H1 (cell line): ENCODE measurements around the gene DNAH8. TPM values are rescaled to one million over a fixed set of nuclear protein-coding genes. Genes with fewer than 3 reads are reported as not detected.
A peak's percentile ranks its signal among the peaks of the same experiment; 100 is the strongest.

Experiments used
- CTCF ChIA-PET: fragments of 300-600 bp; sonication (Branson Sonifier 250); formaldehyde crosslinking; loops from one replicate; lab custom pipeline; 2021; ENCODE audit not compliant: partially characterized antibody; lab: Charles Lee
- POLR2A ChIA-PET: fragments of 300-600 bp; sonication (Branson Sonifier 250); formaldehyde crosslinking; loops from one replicate; lab custom pipeline; 2021; ENCODE audit warnings: inconsistent platforms; ENCODE audit not compliant: partially characterized antibody; lab: Charles Lee
- DNase-seq, 2 experiments: peaks; one replicate each; pipeline versions ENCODE4 v3.0.0 to v3.0.0-alpha.2; 2010 to 2022; ENCODE audit warnings: low spot score in 2 of 2, low read depth in 1 of 2, mixed read lengths in 1 of 2
- FAIRE-seq: peaks from 2 replicates; lab custom pipeline; 2011; peaks lifted over from hg19 to GRCh38; lab: Jason Lieb, UNC
- H2AFZ ChIP-seq: 2 replicates; pipeline ENCODE4 v1.8.1; 2012; ENCODE audit warnings: low read length, inconsistent platforms
- H2AK5ac ChIP-seq: 2 replicates; pipeline ENCODE4 v1.6.1; 2013; ENCODE audit warnings: low read depth, low read length
- H2BK120ac ChIP-seq: replicated peaks from 2 replicates; pipeline ENCODE3; 2013; ENCODE audit warnings: low read depth, low read length, inconsistent platforms
- H2BK12ac ChIP-seq: 2 replicates; pipeline ENCODE4 v1.6.1; 2013; ENCODE audit warnings: low read depth, low read length
- H2BK15ac ChIP-seq: 2 replicates; pipeline ENCODE4 v1.6.1; 2013; ENCODE audit warnings: low read length
- H2BK20ac ChIP-seq: 2 replicates; pipeline ENCODE4 v1.6.1; 2013; ENCODE audit warnings: low read length
- H2BK5ac ChIP-seq: 2 replicates; pipeline ENCODE4 v1.6.1; 2013; ENCODE audit warnings: low read depth, low read length
- H3K14ac ChIP-seq: 2 replicates; pipeline ENCODE4 v1.6.1; 2013; ENCODE audit warnings: inconsistent platforms; ENCODE audit not compliant: insufficient read length
- H3K18ac ChIP-seq: 2 replicates; pipeline ENCODE4 v1.6.1; 2013; ENCODE audit warnings: low read length; ENCODE audit errors: extremely low read depth
- H3K23ac ChIP-seq: 2 replicates; pipeline ENCODE4 v1.6.1; 2013; ENCODE audit warnings: inconsistent platforms; ENCODE audit not compliant: insufficient read length
- H3K23me2 ChIP-seq: 2 replicates; pipeline ENCODE4 v1.6.1; 2013; ENCODE audit warnings: low read depth, low read length
- H3K27ac ChIP-seq: 2 replicates; pipeline ENCODE4 v1.6.1; 2011; ENCODE audit warnings: low read depth, low read length, inconsistent platforms
- H3K27me3 ChIP-seq, 4 experiments: replicated peaks in 1 of 4; 1 replicate in 1 of 4; 2 replicates in 3 of 4; pipeline versions ENCODE4 v1.6.1 to v1.8.1; 2011 to 2013; ENCODE audit warnings: low read length in 3 of 4, mild to moderate bottlenecking in 3 of 4, inconsistent platforms in 2 of 4, mixed read lengths in 2 of 4, moderate library complexity in 1 of 4; ENCODE audit not compliant: control insufficient read depth in 3 of 4, insufficient read depth in 3 of 4; ENCODE audit errors: extremely low read depth in 1 of 4
- H3K36me3 ChIP-seq, 4 experiments: 2 replicates each; pipeline versions ENCODE4 v1.6.1 to v1.8.1; 2011 to 2013; ENCODE audit warnings: mild to moderate bottlenecking in 4 of 4, low read length in 3 of 4, moderate library complexity in 2 of 4, control low read depth in 1 of 4, inconsistent platforms in 1 of 4; ENCODE audit not compliant: insufficient read depth in 4 of 4, control insufficient read depth in 2 of 4
- H3K4ac ChIP-seq: replicated peaks from 2 replicates; pipeline ENCODE3; 2013; ENCODE audit warnings: low read length, low read depth, mixed read lengths, inconsistent platforms; ENCODE audit not compliant: insufficient read length
- H3K4me1 ChIP-seq, 4 experiments: replicated peaks in 1 of 4; 1 replicate in 1 of 4; 2 replicates in 3 of 4; pipeline versions ENCODE4 v1.6.1 to v1.8.1; 2011 to 2013; ENCODE audit warnings: low read length in 3 of 4, inconsistent platforms in 2 of 4, mixed read lengths in 1 of 4; ENCODE audit not compliant: insufficient read depth in 4 of 4, control insufficient read depth in 3 of 4
- H3K4me2 ChIP-seq, 2 experiments: 2 replicates each; pipeline versions ENCODE4 v1.6.1 to v1.8.1; 2011 to 2013; ENCODE audit warnings: low read depth in 2 of 2, low read length in 2 of 2, control low read depth in 1 of 2, inconsistent platforms in 1 of 2, mild to moderate bottlenecking in 1 of 2; ENCODE audit not compliant: insufficient read depth in 1 of 2
- H3K4me3 ChIP-seq, 4 experiments: fragments of 200-600, 300-600 bp in 1 of 4; sonication (generic), shearing (Covaris generic), sonication (Bioruptor Twin) in 1 of 4; 2 replicates each; pipeline versions ENCODE4 v1.5.1 to v1.8.1; 2011 to 2016; ENCODE audit warnings: low read length in 4 of 4, low read depth in 3 of 4, control low read depth in 2 of 4, inconsistent platforms in 2 of 4, mild to moderate bottlenecking in 2 of 4, mixed read lengths in 1 of 4, moderate library complexity in 1 of 4; ENCODE audit not compliant: insufficient read depth in 2 of 4; ENCODE audit errors: extremely low read depth in 1 of 4
- H3K56ac ChIP-seq: replicated peaks from 2 replicates; pipeline ENCODE3; 2013; ENCODE audit warnings: low read depth, mild to moderate bottlenecking, mixed read lengths, low read length, inconsistent platforms; ENCODE audit not compliant: insufficient read length
- H3K79me1 ChIP-seq: 2 replicates; pipeline ENCODE4 v1.6.1; 2013; ENCODE audit warnings: low read depth, low read length, control low read depth
- H3K79me2 ChIP-seq, 2 experiments: 2 replicates each; pipeline versions ENCODE4 v1.6.1 to v1.8.1; 2012 to 2013; ENCODE audit warnings: low read length in 2 of 2, mild to moderate bottlenecking in 2 of 2, inconsistent platforms in 1 of 2; ENCODE audit not compliant: insufficient read depth in 2 of 2, control insufficient read depth in 1 of 2
- H3K9ac ChIP-seq, 4 experiments: replicated peaks in 1 of 4; 1 replicate in 1 of 4; 2 replicates in 3 of 4; pipeline versions ENCODE4 v1.6.1 to v1.8.1; 2011 to 2013; ENCODE audit warnings: low read depth in 3 of 4, low read length in 3 of 4, control low read depth in 2 of 4, mild to moderate bottlenecking in 2 of 4, moderate library complexity in 2 of 4, inconsistent platforms in 1 of 4; ENCODE audit errors: extremely low read depth in 1 of 4
- H3K9me3 ChIP-seq, 2 experiments: 2 replicates each; pipeline versions ENCODE4 v1.6.1 to v1.8.1; 2012 to 2013; ENCODE audit warnings: mild to moderate bottlenecking in 2 of 2, moderate library complexity in 2 of 2, control low read depth in 1 of 2, inconsistent platforms in 1 of 2, low read depth in 1 of 2, low read length in 1 of 2, mixed read lengths in 1 of 2; ENCODE audit not compliant: insufficient read depth in 2 of 2
- H4K20me1 ChIP-seq, 2 experiments: replicated peaks in 1 of 2; 2 replicates each; pipeline versions ENCODE3 to v1.8.1; 2011 to 2013; ENCODE audit warnings: inconsistent platforms in 2 of 2, low read length in 2 of 2, mild to moderate bottlenecking in 1 of 2; ENCODE audit not compliant: insufficient read depth in 2 of 2, control insufficient read depth in 1 of 2
- H4K5ac ChIP-seq: 2 replicates; pipeline ENCODE4 v1.6.1; 2013; ENCODE audit warnings: low read length, low read depth, mixed read lengths, inconsistent platforms; ENCODE audit not compliant: insufficient read length
- H4K8ac ChIP-seq: 2 replicates; pipeline ENCODE4 v1.8.0; 2013; ENCODE audit warnings: mild to moderate bottlenecking, moderate library complexity, low read length, inconsistent platforms; ENCODE audit not compliant: insufficient read depth; ENCODE audit errors: extremely low read depth
- H4K91ac ChIP-seq: replicated peaks from 2 replicates; pipeline ENCODE3; 2013; ENCODE audit warnings: low read length, mixed read lengths, inconsistent platforms; ENCODE audit not compliant: insufficient read length
- CTCF ChIP-seq, 3 experiments: IDR thresholded peaks; 1 replicate in 2 of 3; 2 replicates in 1 of 3; pipeline versions ENCODE4 v1.5.1 to v1.6.1; 2011; ENCODE audit warnings: low read length in 3 of 3, mild to moderate bottlenecking in 3 of 3, inconsistent platforms in 2 of 3, low read depth in 1 of 3, moderate library complexity in 1 of 3; ENCODE audit not compliant: insufficient read depth in 1 of 3; ENCODE audit errors: control extremely low read depth in 1 of 3
- JUN ChIP-seq: IDR thresholded peaks from 2 replicates; pipeline ENCODE4 v1.6.1; 2011; ENCODE audit warnings: low read depth, mild to moderate bottlenecking, improper control_type of control experiment, low read length
- RAD21 ChIP-seq, 2 experiments: IDR thresholded peaks in 1 of 2; conservative IDR thresholded peaks in 1 of 2; 2 replicates each; pipeline ENCODE4 v1.6.1; 2011; ENCODE audit warnings: low read depth in 2 of 2, low read length in 2 of 2, improper control_type of control experiment in 1 of 2, inconsistent platforms in 1 of 2, mild to moderate bottlenecking in 1 of 2, moderate library complexity in 1 of 2
- WGBS, 2 experiments: shearing (Covaris generic) in 1 of 2; methylation state at CpG; one replicate each; pipeline versions ENCODE4 v1.1.6 to v1.1.7; 2013 to 2015; ENCODE audit warnings: low lambda C conversion rate in 2 of 2, mixed read lengths in 2 of 2, inconsistent platforms in 1 of 2, low coverage in 1 of 2, missing lambda C conversion rate in 1 of 2; ENCODE audit not compliant: insufficient replicate concordance in 2 of 2, insufficient coverage in 1 of 2, insufficient read length in 1 of 2; ENCODE audit errors: extremely low coverage in 1 of 2, missing lambda C conversion rate in 1 of 2; 5-methylcytosine and 5-hydroxymethylcytosine counted together
- polyA plus RNA-seq, 7 experiments: library from polyadenylated mRNA; depleted of rRNA in 3 of 7; stranded (reverse) in 5 of 7; unstranded in 2 of 7; fragments of >200 nt in 5 of 7; fragments of 200-250 nt in 2 of 7; gene quantifications; 1 replicate in 5 of 7; 2 replicates in 1 of 7; 4 replicates in 1 of 7; pipeline versions ENCODE4 v1.2.1 to v1.2.3, GENCODE V29; 2011 to 2013; ENCODE audit warnings: missing spikeins in 2 of 7, mixed read lengths in 2 of 7
- total RNA-seq: library from RNA; stranded (reverse); fragmentation: NEBNext Ultra II Directional; extraction: Animal tissue kit (Norgen Biotek cat#: 25700); gene quantifications from 2 replicates; pipeline ENCODE4 v1.2.1, GENCODE V29; 2021

DNAH8 gene
- total and polyA plus RNA-seq, 2 of the 8 experiments (the other 6 are each of a cell fraction or from before 2014, with no cell fraction given), result under 0.01 TPM; not detected in 1

DNA sequence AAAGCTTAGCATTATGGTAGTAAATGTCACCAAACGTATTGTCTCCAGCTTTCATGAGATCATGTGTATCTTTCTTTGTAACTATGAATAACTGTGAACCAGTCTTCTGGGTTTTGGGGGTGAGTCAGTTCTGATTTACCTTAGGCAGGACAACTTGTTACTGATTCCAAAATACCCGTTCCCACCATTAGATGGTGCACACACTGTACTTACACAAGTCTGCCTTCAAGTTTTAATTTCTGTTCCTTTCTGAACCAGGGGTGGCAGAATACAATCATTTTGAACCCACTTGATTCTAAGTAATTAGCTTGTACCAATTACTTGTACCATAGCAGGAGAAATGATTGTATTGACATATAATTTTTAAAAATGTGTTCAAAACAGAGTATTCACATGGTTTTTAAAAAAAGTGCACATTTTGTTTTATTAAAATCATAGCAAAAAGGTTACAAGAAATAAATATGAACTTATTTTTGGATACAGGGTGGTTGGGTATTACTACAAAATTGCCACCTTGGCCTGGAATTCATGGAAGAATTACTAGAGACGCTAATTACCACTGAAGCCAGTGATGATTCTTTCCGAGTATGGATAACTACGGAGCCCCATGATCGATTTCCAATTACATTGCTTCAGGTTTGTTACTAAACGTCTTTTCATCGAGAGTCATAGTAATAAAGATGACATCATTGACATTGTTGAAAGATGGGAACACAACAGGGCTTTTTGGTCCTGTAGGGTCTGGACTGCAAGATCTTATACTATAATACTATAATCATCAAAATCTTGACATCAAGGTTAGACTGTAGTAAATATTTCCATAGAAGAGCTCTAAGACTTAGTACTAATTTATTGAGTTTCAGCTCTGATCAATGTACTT, 258.3 kb downstream of the DNAH8 start:
- peak in 2 of 3 experiments; percentile 68 to 92; a peak in 3 of 4 replicates for TF ChIP-seq CTCF (IDR thresholded peaks at IDR 0.05; ENCODE audit: control extremely low read depth in 1 of 3, insufficient read depth in 1 of 3, low read depth in 1 of 3, low read length in 3 of 3)
- TF ChIP-seq RAD21 (IDR thresholded peaks at IDR 0.05 in 1 of 2, conservative IDR thresholded peaks at IDR 0.05 in 1 of 2; ENCODE audit: low read depth in 2 of 2, low read length in 2 of 2), result peak; percentile 71 to 77
- no peak for TF ChIP-seq JUN
- ChIA-PET CTCF (interaction anchor here (0.6 to 7.6 kb wide), 36 partner anchors 10 to 602 kb away, joined by 3 to 50 read pairs (median 4); no protein-coding TSS in a partner anchor), POLR2A (no interaction called here)
- Histone ChIP-seq H3K14ac (no peak overlapping the region), H3K79me2 (no peaks in the 10 kb centered on the region), H3K23ac (no peak overlapping the region), H2BK120ac (no peak overlapping the region), H3K4me1 (peaks cover 0 to 3% (median 2%) of the 10 kb centered on the region in 4 experiments; a peak in 4 of 7 replicates), H2BK12ac (no peak overlapping the region), H3K9ac (no peak overlapping the region), H2BK15ac (no peak overlapping the region), H3K4me2 (no peak overlapping the region), H2AFZ (no peak overlapping the region), H3K56ac (no peak overlapping the region), H3K9me3 (no peaks in the 10 kb centered on the region), H3K23me2 (no peaks in the 10 kb centered on the region), H4K8ac (no peak overlapping the region), H3K18ac (no peak overlapping the region), H4K91ac (no peak overlapping the region), H2AK5ac (no peak overlapping the region), H3K79me1 (no peaks in the 10 kb centered on the region), H4K5ac (no peak overlapping the region), H4K20me1 (no peaks in the 10 kb centered on the region), H3K27me3 (no peaks in the 10 kb centered on the region), H3K27ac (no peak overlapping the region), H3K4me3 (no peak overlapping the region), H3K36me3 (no peaks in the 10 kb centered on the region), H2BK5ac (no peak overlapping the region), H3K4ac (no peak overlapping the region), H2BK20ac (no peak overlapping the region)
- no peak for DNase-seq
- 82% methylated on average over 8 of the region's 8 CpGs; no CpG with 5 or more reads in 1 of the 2 experiments for WGBS, 2 experiments
- no peak for FAIRE-seq
